ENCODE data around the gene PIWIL1.

DNA sequence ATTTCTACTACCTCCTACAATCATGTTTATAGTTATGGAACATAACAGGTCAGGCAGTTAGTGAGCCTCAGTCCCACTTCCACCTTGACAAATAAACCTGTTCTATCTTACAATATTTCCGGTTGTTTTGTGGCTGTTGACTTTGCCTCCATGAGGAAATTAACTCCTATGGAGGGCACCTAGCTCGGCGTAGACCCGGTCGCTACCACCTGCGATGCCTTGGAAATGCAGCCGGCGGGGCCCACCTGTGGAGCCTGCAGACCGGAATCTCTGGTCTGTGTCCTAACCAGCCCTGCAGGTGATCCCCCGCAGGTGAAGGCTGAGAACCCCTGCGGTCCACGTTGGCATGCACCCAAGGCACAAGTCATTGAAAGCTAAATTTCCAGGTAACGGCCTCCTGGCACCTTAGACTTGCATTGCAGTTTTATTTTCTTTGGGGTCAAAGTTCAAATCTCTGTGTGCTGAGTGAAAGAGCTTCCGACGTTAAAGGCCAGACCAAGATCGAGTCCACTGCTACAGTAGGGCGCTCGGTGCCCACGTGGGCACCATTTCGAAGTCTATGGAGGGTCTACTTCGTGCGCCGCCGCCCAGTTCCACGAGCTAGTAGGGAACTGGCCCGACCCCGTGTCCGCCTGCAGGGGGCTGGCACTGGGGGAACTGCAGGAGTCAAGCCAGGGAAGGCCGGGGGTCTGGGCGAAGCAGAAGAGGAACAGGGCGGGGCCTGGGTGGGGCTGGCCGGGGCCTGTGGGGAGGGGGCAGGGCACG is 782 bp upstream of the PIWIL1 start:
- TF ChIP-seq, protein P1, sequence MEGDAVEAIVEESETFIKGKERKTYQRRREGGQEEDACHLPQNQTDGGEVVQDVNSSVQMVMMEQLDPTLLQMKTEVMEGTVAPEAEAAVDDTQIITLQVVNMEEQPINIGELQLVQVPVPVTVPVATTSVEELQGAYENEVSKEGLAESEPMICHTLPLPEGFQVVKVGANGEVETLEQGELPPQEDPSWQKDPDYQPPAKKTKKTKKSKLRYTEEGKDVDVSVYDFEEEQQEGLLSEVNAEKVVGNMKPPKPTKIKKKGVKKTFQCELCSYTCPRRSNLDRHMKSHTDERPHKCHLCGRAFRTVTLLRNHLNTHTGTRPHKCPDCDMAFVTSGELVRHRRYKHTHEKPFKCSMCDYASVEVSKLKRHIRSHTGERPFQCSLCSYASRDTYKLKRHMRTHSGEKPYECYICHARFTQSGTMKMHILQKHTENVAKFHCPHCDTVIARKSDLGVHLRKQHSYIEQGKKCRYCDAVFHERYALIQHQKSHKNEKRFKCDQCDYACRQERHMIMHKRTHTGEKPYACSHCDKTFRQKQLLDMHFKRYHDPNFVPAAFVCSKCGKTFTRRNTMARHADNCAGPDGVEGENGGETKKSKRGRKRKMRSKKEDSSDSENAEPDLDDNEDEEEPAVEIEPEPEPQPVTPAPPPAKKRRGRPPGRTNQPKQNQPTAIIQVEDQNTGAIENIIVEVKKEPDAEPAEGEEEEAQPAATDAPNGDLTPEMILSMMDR (IDR thresholded peaks at IDR 0.05) = no peak
- TF ChIP-seq, protein P2, sequence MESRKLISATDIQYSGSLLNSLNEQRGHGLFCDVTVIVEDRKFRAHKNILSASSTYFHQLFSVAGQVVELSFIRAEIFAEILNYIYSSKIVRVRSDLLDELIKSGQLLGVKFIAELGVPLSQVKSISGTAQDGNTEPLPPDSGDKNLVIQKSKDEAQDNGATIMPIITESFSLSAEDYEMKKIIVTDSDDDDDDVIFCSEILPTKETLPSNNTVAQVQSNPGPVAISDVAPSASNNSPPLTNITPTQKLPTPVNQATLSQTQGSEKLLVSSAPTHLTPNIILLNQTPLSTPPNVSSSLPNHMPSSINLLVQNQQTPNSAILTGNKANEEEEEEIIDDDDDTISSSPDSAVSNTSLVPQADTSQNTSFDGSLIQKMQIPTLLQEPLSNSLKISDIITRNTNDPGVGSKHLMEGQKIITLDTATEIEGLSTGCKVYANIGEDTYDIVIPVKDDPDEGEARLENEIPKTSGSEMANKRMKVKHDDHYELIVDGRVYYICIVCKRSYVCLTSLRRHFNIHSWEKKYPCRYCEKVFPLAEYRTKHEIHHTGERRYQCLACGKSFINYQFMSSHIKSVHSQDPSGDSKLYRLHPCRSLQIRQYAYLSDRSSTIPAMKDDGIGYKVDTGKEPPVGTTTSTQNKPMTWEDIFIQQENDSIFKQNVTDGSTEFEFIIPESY (IDR thresholded peaks at IDR 0.05; ENCODE audit: borderline replicate concordance, low read depth) = no peak
- no peak for TF ChIP-seq RFX5 (IDR thresholded peaks at IDR 0.05; ENCODE audit: low read length)
